Vagina (tissue), 2 donors: ENCODE measurements around the gene AHCYL1.

Source experiments
- POLR2AphosphoS5 ChIP-seq, 2 donors: sonication (generic); formaldehyde crosslinking; IDR thresholded peaks; one replicate each; pipeline ENCODE4 v1.9.0; 2017; ENCODE audit warnings: antibody characterized with exemption in 2 of 2, mild to moderate bottlenecking in 2 of 2, low read depth in 1 of 2; ENCODE audit not compliant: insufficient read depth in 1 of 2
- TF ChIP-seq, protein P1 (sequence below), 3 experiments: fragments of 450-650 bp in 2 of 3; fragments of 200-600 bp in 1 of 3; sonication (generic) in 1 of 3; IDR thresholded peaks; one replicate each; pipeline ENCODE4 v1.5.1; 2017 to 2019; ENCODE audit warnings: antibody characterized with exemption in 3 of 3, mild to moderate bottlenecking in 2 of 3, moderate library complexity in 2 of 3

DNA sequence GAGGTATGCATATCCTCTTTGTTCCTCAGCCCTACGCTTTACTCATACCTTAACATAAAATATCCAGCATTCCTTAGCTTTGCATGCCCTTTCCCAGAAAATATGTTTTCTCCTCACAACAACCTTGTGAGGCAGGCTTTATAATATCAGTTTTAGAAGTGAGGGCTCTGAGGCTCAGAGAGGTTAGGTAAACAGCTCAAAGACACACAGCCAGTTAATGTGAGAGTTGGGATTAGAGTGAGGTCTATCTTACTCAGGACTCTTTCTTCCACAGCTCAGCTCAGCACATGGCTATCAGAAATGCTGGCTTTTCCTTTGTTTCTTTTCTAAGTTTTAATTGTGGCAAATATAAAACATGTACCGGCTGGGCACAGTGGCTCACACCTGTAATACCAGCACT lies 46.0 kb upstream of the AHCYL1 start:
- TF ChIP-seq, protein P1, sequence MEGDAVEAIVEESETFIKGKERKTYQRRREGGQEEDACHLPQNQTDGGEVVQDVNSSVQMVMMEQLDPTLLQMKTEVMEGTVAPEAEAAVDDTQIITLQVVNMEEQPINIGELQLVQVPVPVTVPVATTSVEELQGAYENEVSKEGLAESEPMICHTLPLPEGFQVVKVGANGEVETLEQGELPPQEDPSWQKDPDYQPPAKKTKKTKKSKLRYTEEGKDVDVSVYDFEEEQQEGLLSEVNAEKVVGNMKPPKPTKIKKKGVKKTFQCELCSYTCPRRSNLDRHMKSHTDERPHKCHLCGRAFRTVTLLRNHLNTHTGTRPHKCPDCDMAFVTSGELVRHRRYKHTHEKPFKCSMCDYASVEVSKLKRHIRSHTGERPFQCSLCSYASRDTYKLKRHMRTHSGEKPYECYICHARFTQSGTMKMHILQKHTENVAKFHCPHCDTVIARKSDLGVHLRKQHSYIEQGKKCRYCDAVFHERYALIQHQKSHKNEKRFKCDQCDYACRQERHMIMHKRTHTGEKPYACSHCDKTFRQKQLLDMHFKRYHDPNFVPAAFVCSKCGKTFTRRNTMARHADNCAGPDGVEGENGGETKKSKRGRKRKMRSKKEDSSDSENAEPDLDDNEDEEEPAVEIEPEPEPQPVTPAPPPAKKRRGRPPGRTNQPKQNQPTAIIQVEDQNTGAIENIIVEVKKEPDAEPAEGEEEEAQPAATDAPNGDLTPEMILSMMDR (IDR thresholded peaks at IDR 0.05): no peak
- no peak for TF ChIP-seq POLR2AphosphoS5 (IDR thresholded peaks at IDR 0.05; ENCODE audit: insufficient read depth in 1 of 2, low read depth in 1 of 2)
